NCI-H2171 (cell line): ENCODE measurements around the gene C19orf81.

ENCODE experiments used
- DNase-seq: peaks from one replicate; lab custom pipeline; 2025; lab: John Stamatoyannopoulos, UW

C19orf81 gene

GRCh38 chr19:50629801-50630200 is 19.4 kb upstream of the C19orf81 start:
- DNase-seq, result no peak

- no peak for DNase-seq
Measured at GRCh38 chr19:50632151-50632835, 17.0 kb upstream of the C19orf81 start.

GRCh38 chr19:50633359-50633758 is 15.9 kb upstream of the C19orf81 start:
- DNase-seq, result no peak

GRCh38 chr19:50633973-50634372 is 15.3 kb upstream of the C19orf81 start:
- no peak for DNase-seq

GRCh38 chr19:50636317-50637085 is 12.7 kb upstream of the C19orf81 start:
- DNase-seq, result no peak

- DNase-seq, result no peak
Measured at GRCh38 chr19:50638600-50638999, 10.6 kb upstream of the C19orf81 start.

- peak; percentile 81 for DNase-seq
Measured at GRCh38 chr19:50639121-50640112, 9.8 kb upstream of the C19orf81 start, which contains the start of gene SYT3. TSS of gene SYT3 (minus strand) at chr19:50639881. CDS start at chr19:50637411, 2,470 bp downstream.

- DNase-seq, result no peak
Measured at GRCh38 chr19:50640368-50640767, 8.9 kb upstream of the C19orf81 start.

GRCh38 chr19:50644315-50644915 is 4.8 kb upstream of the C19orf81 start:
- DNase-seq, result no peak

- no peak for DNase-seq
Measured at GRCh38 chr19:50645107-50645506, 4.1 kb upstream of the C19orf81 start.

- no peak for DNase-seq
Measured at GRCh38 chr19:50646074-50646807, 3.0 kb upstream of the C19orf81 start.

- no peak for DNase-seq
Measured at GRCh38 chr19:50647879-50648615, 1.2 kb upstream of the C19orf81 start.

- DNase-seq, result no peak
Measured at GRCh38 chr19:50648659-50649058, 586 bp upstream of the C19orf81 start.

- DNase-seq, result no peak
Measured at GRCh38 chr19:50651174-50651573, 1.9 kb downstream of the C19orf81 start.

GRCh38 chr19:50652722-50653121 is 3.5 kb downstream of the C19orf81 start:
- no peak for DNase-seq

- DNase-seq, result no peak
Measured at GRCh38 chr19:50654882-50655281, 5.6 kb downstream of the C19orf81 start.

- no peak for DNase-seq
Measured at GRCh38 chr19:50657222-50657669, 8.0 kb downstream of the C19orf81 start.

- peak; percentile 100 for DNase-seq
Measured at GRCh38 chr19:50657712-50658440, 8.6 kb downstream of the C19orf81 start.
